Measurements from ENCODE around the gene NEMF. TPM values are rescaled to one million over a fixed set of nuclear protein-coding genes. Genes with fewer than 3 reads are reported as not detected.

NEMF gene
- total RNA-seq, 1 experiment from 2014 or later = 57.7 TPM

DNA sequence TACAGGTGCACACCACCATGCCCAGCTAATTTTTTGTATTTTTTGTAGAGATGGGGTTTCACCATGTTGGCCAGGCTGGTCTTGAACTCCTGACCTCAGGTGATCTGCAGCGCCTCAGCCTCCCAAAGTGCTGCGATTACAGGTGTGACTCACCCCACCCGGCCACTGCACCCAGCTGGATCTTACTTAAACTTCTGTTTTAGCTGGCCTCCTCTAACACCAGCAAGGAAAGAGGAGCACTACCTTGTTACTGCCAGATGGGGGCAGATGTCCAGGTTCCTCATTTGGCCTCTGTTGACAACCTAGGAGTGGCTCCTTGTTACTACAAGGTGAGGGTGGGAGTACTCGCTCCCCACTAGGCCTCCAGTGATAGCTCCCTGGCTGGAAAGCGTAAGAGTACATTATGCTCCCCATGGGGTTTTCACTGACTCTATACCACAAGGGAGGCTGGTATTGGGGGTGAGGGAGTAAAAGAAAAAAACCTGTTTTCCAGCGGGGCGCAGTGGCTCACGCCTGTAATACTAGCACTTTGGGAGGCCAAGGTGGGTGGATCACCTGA lies 27.1 kb upstream of the NEMF start (continued):
- TF ChIP-seq EZH2 (IDR thresholded peaks at IDR 0.05) (no peak), FOSL1 (IDR thresholded peaks at IDR 0.05; ENCODE audit: low read depth) (peak; percentile 66), ZFX (IDR thresholded peaks at IDR 0.05) (peak; percentile 39; the same call in 1 of the 2 replicates)
- TF ChIP-seq, protein P1, sequence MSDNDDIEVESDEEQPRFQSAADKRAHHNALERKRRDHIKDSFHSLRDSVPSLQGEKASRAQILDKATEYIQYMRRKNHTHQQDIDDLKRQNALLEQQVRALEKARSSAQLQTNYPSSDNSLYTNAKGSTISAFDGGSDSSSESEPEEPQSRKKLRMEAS (IDR thresholded peaks at IDR 0.05) = no peak

DNA sequence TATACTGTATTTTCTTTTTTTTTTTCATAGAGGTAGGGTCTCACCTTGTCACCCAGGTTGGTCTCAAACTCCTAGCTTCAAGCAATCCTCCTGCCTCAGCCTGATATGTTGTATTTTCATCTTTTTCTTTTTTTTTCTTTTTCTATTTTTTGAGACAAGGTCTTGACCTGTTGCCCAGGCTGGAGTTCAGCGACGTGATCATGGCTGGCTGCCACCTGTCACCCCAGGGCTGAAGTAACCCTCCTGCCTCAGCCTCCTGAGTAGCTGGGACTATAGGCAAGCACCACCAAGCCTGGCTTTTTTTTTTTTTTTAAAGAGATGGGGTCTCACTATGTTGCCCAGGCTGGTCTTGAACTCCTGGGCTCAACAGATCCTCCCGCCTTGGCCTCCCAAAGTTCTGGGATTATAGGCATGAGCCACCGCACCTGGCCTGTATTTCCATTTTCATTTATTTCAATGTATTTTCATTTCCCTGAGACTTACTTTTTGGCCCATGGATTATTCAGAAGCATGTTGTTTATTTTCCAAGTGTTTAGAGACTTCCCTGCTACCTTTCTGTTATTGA lies 24.1 kb upstream of the NEMF start:
- Histone ChIP-seq H3K27me3 (ENCODE audit: insufficient read depth, low read length) (no peaks in the 10 kb centered on the region), H3K4me2 (ENCODE audit: low read length) (peak overlapping the region; percentile 64; the same call in 1 of the 2 replicates), H3K4me3 (replicated peaks in 1 of 2; ENCODE audit: low read depth in 1 of 2, low read length in 2 of 2) (no peak overlapping the region), H3K9me3 (ENCODE audit: control insufficient read depth in 1 of 2, insufficient read depth in 1 of 2, low read depth in 1 of 2, low read length in 2 of 2) (no peaks in the 10 kb centered on the region), H3K4me1 (ENCODE audit: control insufficient read depth in 1 of 2, insufficient read depth in 2 of 2, low read length in 2 of 2) (peaks cover 30 to 64% of the 10 kb centered on the region in 2 experiments), H3K9ac (ENCODE audit: low read length) (no peak overlapping the region), H4K20me1 (ENCODE audit: insufficient read depth) (no peaks in the 10 kb centered on the region), H3K79me2 (ENCODE audit: insufficient read depth, low read length) (no peaks in the 10 kb centered on the region), H3K36me3 (ENCODE audit: control insufficient read depth in 1 of 2, insufficient read depth in 2 of 2, low read length in 2 of 2) (no peaks in the 10 kb centered on the region), H2AFZ (ENCODE audit: low read depth, low read length, poor library complexity, severe bottlenecking) (peak overlapping the region; percentile 81), H3K27ac (ENCODE audit: low read depth, low read length) (no peak overlapping the region), H3K9me2 (ENCODE audit: insufficient read depth) (no peaks in the 10 kb centered on the region)
- intact Hi-C loops (cut with micrococcal nuclease) = no loop called here
- ChIA-PET RAD21 (ENCODE audit: low non-redundant PET in 1 of 2, low total read pairs in 2 of 2, uncharacterized antibody in 2 of 2, unreplicated experiment in 2 of 2) (interaction anchor here (0.6 kb wide), 2 partner anchors 14 to 16 kb away, joined by 3 to 6 read pairs; no protein-coding TSS in a partner anchor), CTCF (no interaction called here), POLR2A (interaction anchor here (1.0 to 1.2 kb wide), 2 partner anchors 8 to 124 kb away, joined by 3 to 4 read pairs; no protein-coding TSS in a partner anchor)
- DNase-seq (ENCODE audit: low read depth, low spot score) (no peak), ATAC-seq (no peak)
- TF ChIP-seq, protein P1 (IDR thresholded peaks at IDR 0.05) = no peak
- TF ChIP-seq RAD21 (IDR thresholded peaks at IDR 0.05; ENCODE audit: low read depth) (no peak), SRF (IDR thresholded peaks at IDR 0.05; ENCODE audit: low read depth) (no peak), POLR2A (IDR thresholded peaks at IDR 0.05; ENCODE audit: borderline replicate concordance, extremely low read depth, insufficient read depth, insufficient read length) (no peak), TCF7L2 (IDR thresholded peaks at IDR 0.05; ENCODE audit: borderline replicate concordance, extremely low read depth, insufficient read depth, insufficient read length) (no peak), POLR2AphosphoS5 (IDR thresholded peaks at IDR 0.05; ENCODE audit: low read depth, low read length) (no peak), ELF1 (IDR thresholded peaks at IDR 0.05; ENCODE audit: borderline replicate concordance, low read depth) (no peak)
- no TSS peak for BruUV-seq (replicated peaks)
